ENCODE data around the gene DNAJC16.

The DNAJC16 gene

GRCh38 chr1:15541231-15541792, 14.7 kb downstream of the DNAJC16 start:
- no peak for DNase-seq

- DNase-seq = no peak
Observed at GRCh38 chr1:15542388-15543250, 16.0 kb downstream of the DNAJC16 start.

GRCh38 chr1:15543251-15543588, 16.6 kb downstream of the DNAJC16 start:
- no peak for DNase-seq

GRCh38 chr1:15543589-15544568, 17.2 kb downstream of the DNAJC16 start:
- DNase-seq = no peak

GRCh38 chr1:15546641-15547040, 20.0 kb downstream of the DNAJC16 start:
- DNase-seq = no peak

- DNase-seq = no peak
Observed at GRCh38 chr1:15550573-15550972, 23.9 kb downstream of the DNAJC16 start.

GRCh38 chr1:15557008-15557407, 30.4 kb downstream of the DNAJC16 start:
- DNase-seq = no peak

GRCh38 chr1:15557594-15557993, 30.9 kb downstream of the DNAJC16 start:
- no peak for DNase-seq

GRCh38 chr1:15558516-15558915, 31.9 kb downstream of the DNAJC16 start:
- no peak for DNase-seq

GRCh38 chr1:15559189-15559810, 32.7 kb downstream of the DNAJC16 start:
- no peak for DNase-seq

- DNase-seq = no peak
Observed at GRCh38 chr1:15568387-15569073, 41.9 kb downstream of the DNAJC16 start.

GRCh38 chr1:15570861-15571260, 44.2 kb downstream of the DNAJC16 start:
- no peak for DNase-seq

GRCh38 chr1:15571266-15571665, 44.6 kb downstream of the DNAJC16 start:
- no peak for DNase-seq

- DNase-seq = no peak
Observed at GRCh38 chr1:15573477-15573876, 46.8 kb downstream of the DNAJC16 start.

GRCh38 chr1:15574741-15575140, 48.1 kb downstream of the DNAJC16 start:
- no peak for DNase-seq

GRCh38 chr1:15575549-15576150, 49.0 kb downstream of the DNAJC16 start:
- no peak for DNase-seq

GRCh38 chr1:15577691-15578090, 51.0 kb downstream of the DNAJC16 start:
- no peak for DNase-seq

- DNase-seq = no peak
Observed at GRCh38 chr1:15578921-15579682, 52.5 kb downstream of the DNAJC16 start.

GRCh38 chr1:15579683-15580047, 53.0 kb downstream of the DNAJC16 start:
- no peak for DNase-seq

- no peak for DNase-seq
Observed at GRCh38 chr1:15583016-15583706, 56.5 kb downstream of the DNAJC16 start.
